ENCODE results near the gene RXFP1. TPM values are rescaled to one million over a fixed set of nuclear protein-coding genes. Genes with fewer than 3 reads are reported as not detected.
"Not testable (repeated sequence)": the region's sequence is repeated elsewhere in the genome, so short reads cannot be mapped to it uniquely, and the experiment has no call there.

RXFP1 gene
- total RNA-seq, 3 donors from 2014 or later (not counting 1 experiment from before 2014, with no cell fraction given): not detected

DNA sequence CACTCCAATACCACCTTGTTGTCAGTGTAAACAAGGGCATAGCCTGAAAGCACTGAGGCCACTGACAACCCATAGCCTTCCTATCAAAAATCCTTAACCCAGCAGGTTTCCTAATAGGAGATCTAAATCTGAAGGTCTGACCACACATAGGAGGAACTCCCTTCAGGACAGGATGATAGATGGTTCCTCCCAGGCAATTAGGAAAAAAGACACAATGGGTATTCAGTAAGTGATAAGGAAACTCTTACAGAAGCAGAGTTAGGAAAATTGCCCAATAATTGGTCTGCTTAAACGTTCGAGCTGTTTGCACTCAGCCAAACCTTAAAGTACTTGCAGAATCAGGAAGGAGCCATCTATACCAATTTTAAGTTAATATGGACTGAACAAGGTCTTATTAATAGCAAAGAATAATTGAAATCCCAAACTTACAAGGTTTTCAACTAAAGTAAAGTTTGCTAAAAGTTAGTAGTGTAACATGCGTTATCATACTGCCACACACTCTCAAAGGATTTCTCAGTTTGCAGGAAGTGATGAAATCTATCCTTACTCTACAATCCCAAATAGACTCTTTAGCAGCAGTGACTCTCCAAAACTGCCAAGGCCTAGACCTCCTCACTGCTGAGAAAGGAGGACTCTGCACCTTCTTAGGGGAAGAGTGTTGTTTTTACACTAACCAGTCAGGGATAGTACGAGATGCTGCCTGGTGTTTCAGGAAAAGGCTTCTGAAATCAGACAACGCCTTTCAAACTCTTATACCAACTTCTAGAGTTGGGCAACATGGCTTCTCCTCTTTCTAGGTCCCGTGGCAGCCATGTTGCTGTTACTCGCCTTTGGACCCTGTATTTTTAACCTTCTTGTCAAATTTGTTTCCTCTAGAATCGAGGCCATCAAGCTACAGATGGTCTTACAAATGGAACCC, 142.3 kb downstream of the RXFP1 start:
- DNase-seq; intact Hi-C loops (cut with micrococcal nuclease); H3K9me3 ChIP-seq (ENCODE audit: control insufficient read depth, insufficient read depth, low read length); H3K36me3 Mint-ChIP-seq; ATAC-seq; H3K27ac Mint-ChIP-seq; H3K4me1 Mint-ChIP-seq; H3K4me3 ChIP-seq (ENCODE audit: low read length); H3K9me3 Mint-ChIP-seq; H3K27ac ChIP-seq (ENCODE audit: low read length); H3K4me3 Mint-ChIP-seq; H3K27me3 Mint-ChIP-seq (ENCODE audit: low read depth in 2 of 2); H3K36me3 ChIP-seq (ENCODE audit: control insufficient read depth, insufficient read depth, low read length); H3K4me1 ChIP-seq (ENCODE audit: control insufficient read depth, insufficient read depth, low read length); H3K27me3 ChIP-seq (ENCODE audit: control insufficient read depth, insufficient read depth, low read length): not testable (repeated sequence)
- WGBS (ENCODE audit: insufficient coverage): 82% methylated on average over 8 of the region's 8 CpGs

DNA sequence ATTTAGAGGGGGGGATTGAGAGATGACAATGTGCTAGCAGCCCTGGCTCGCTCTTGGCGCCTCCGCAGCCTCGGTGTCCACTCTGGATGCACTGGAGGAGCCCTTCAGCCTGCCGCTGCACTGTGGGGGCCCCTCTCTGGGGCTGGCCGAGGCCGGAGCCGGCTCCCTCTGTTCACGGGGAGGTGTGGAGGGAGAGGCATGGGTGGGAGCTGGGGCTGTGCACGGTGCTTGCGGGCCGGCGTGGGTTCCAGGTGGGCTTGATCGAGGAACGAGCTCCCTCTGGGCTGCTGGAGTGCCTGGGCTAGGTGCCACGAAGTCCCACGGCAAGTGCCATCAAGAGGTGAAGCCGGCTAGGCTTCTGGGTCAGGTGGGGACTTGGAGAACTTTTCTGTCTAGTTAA, 143.1 kb downstream of the RXFP1 start:
- no peak overlapping the region for H3K27ac ChIP-seq (ENCODE audit: low read length)
- 98% methylated on average over 18 of the region's 18 CpGs for WGBS (ENCODE audit: insufficient coverage)
- no peaks in the 10 kb centered on the region for H3K9me3 Mint-ChIP-seq
- H3K36me3 ChIP-seq (ENCODE audit: control insufficient read depth, insufficient read depth, low read length): no peaks in the 10 kb centered on the region
- peaks cover 0 to 2% of the 10 kb centered on the region in 2 donors for H3K27me3 Mint-ChIP-seq (ENCODE audit: low read depth in 2 of 2)
- no peak overlapping the region for H3K4me3 ChIP-seq (ENCODE audit: low read length)
- H3K9me3 ChIP-seq (ENCODE audit: control insufficient read depth, insufficient read depth, low read length): no peaks in the 10 kb centered on the region
- DNase-seq: no peak
- ATAC-seq: no peak
- no peaks in the 10 kb centered on the region for H3K36me3 Mint-ChIP-seq
- H3K27ac Mint-ChIP-seq: no peak overlapping the region
- H3K4me3 Mint-ChIP-seq: no peak overlapping the region
- intact Hi-C loops (cut with micrococcal nuclease): no loop called here
- TF ChIP-seq, protein P1, sequence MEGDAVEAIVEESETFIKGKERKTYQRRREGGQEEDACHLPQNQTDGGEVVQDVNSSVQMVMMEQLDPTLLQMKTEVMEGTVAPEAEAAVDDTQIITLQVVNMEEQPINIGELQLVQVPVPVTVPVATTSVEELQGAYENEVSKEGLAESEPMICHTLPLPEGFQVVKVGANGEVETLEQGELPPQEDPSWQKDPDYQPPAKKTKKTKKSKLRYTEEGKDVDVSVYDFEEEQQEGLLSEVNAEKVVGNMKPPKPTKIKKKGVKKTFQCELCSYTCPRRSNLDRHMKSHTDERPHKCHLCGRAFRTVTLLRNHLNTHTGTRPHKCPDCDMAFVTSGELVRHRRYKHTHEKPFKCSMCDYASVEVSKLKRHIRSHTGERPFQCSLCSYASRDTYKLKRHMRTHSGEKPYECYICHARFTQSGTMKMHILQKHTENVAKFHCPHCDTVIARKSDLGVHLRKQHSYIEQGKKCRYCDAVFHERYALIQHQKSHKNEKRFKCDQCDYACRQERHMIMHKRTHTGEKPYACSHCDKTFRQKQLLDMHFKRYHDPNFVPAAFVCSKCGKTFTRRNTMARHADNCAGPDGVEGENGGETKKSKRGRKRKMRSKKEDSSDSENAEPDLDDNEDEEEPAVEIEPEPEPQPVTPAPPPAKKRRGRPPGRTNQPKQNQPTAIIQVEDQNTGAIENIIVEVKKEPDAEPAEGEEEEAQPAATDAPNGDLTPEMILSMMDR (IDR thresholded peaks at IDR 0.05): no peak
- no peaks in the 10 kb centered on the region for H3K4me1 ChIP-seq (ENCODE audit: control insufficient read depth, insufficient read depth, low read length)
- no peaks in the 10 kb centered on the region for H3K27me3 ChIP-seq (ENCODE audit: control insufficient read depth, insufficient read depth, low read length)
- H3K4me1 Mint-ChIP-seq: no peaks in the 10 kb centered on the region

DNA sequence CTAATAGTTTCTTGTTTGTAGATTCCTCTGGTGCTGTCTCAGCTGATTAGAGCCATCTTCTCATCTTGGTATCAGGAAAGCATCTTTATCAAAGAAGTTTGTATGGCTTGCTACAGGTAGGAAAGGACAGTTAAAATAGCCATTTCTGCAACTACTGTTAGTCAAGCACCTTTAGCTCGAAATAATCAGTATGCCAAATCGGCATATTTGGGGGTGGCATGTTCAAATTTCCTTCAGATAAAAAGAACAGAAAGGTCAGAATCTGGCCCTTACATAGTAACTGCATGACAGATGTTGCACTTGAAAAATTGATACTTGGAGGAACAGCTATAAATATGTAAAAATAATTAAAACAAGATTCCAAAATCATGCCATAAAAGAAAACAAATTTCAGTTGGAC, 145.2 kb downstream of the RXFP1 start:
- H3K27me3 ChIP-seq (ENCODE audit: control insufficient read depth, insufficient read depth, low read length): no peaks in the 10 kb centered on the region
- DNase-seq (no peak), ATAC-seq (no peak)
- Mint-ChIP-seq H3K4me3 (no peak overlapping the region), H3K27me3 (ENCODE audit: low read depth in 2 of 2) (no peaks in the 10 kb centered on the region), H3K9me3 (no peaks in the 10 kb centered on the region), H3K36me3 (no peaks in the 10 kb centered on the region), H3K4me1 (peaks cover 10% of the 10 kb centered on the region in 2 donors), H3K27ac (no peak overlapping the region)
- H3K36me3 ChIP-seq (ENCODE audit: control insufficient read depth, insufficient read depth, low read length): no peaks in the 10 kb centered on the region
- 94% methylated on average over 2 of the region's 2 CpGs for WGBS (ENCODE audit: insufficient coverage)
- no peak overlapping the region for H3K27ac ChIP-seq (ENCODE audit: low read length)
- TF ChIP-seq, protein P1 (IDR thresholded peaks at IDR 0.05): no peak
- no peak overlapping the region for H3K4me3 ChIP-seq (ENCODE audit: low read length)
- H3K9me3 ChIP-seq (ENCODE audit: control insufficient read depth, insufficient read depth, low read length): no peaks in the 10 kb centered on the region
- H3K4me1 ChIP-seq (ENCODE audit: control insufficient read depth, insufficient read depth, low read length): peaks cover 7% of the 10 kb centered on the region
- intact Hi-C loops (cut with micrococcal nuclease): no loop called here

DNA sequence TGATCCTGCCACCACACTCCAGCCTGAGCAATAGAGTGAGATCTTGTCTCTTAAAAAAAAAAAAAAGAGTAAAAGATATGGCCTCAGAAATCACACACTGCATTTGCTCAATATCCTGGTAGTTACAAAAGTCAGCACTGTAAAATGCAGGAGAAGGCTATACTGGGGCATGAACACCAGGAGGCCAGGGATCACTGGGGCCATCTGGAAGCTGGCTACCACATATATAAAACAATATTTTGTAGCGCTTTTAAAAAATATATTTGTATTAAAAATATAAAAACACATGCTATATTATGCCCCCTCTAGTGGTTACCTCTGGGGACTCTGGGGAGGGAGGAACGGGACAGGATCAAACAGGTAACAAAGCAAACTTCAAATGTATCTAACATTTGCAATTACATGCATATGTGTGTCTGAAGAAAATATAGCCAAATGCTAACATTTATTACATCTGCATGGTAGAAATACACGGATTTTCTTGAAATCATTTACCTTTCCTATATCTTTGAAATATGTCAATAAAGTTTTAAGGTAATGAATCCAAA, 146.0 kb downstream of the RXFP1 start:
- no peaks in the 10 kb centered on the region for H3K36me3 Mint-ChIP-seq
- ATAC-seq: no peak
- no CpG with 5 or more reads among the region's 3 CpGs for WGBS (ENCODE audit: insufficient coverage)
- TF ChIP-seq, protein P1 (IDR thresholded peaks at IDR 0.05): peak; percentile 23
- no peak overlapping the region for H3K4me3 Mint-ChIP-seq
- Histone ChIP-seq H3K36me3 (ENCODE audit: control insufficient read depth, insufficient read depth, low read length) (no peaks in the 10 kb centered on the region), H3K9me3 (ENCODE audit: control insufficient read depth, insufficient read depth, low read length) (no peaks in the 10 kb centered on the region), H3K4me3 (ENCODE audit: low read length) (no peak overlapping the region), H3K4me1 (ENCODE audit: control insufficient read depth, insufficient read depth, low read length) (peaks cover 12% of the 10 kb centered on the region), H3K27me3 (ENCODE audit: control insufficient read depth, insufficient read depth, low read length) (no peaks in the 10 kb centered on the region), H3K27ac (ENCODE audit: low read length) (no peak overlapping the region)
- H3K27me3 Mint-ChIP-seq (ENCODE audit: low read depth in 2 of 2): no peaks in the 10 kb centered on the region
- H3K9me3 Mint-ChIP-seq: no peaks in the 10 kb centered on the region
- peak in 1 of 2 donors; percentile 61 for DNase-seq
- H3K4me1 Mint-ChIP-seq: peaks cover 18 to 19% of the 10 kb centered on the region in 2 donors
- intact Hi-C loops (cut with micrococcal nuclease): no loop called here
- no peak overlapping the region for H3K27ac Mint-ChIP-seq
